ENCODE data around the gene ZNF483.

DNA sequence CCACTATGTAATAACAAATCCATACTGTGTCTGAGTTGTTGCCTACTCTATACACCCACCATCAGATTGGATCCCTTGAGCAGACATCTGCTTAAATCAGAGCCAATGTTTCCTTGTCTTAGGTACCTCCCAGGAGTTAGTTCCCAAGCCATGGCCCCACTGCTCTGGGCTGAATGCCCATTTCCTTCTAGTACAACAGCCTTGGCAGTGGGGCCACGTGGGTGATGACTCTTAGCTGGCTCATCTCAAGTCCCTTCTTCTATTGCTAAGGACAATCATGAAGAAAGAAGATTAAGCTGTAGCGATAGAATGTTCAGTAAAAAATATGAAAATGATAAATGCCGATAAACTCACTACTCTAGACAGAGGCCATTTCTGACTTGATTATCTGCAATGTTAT is 57.9 kb downstream of the ZNF483 start:
- TF ChIP-seq CTCF (conservative IDR thresholded peaks at IDR 0.05 in 1 of 2, IDR thresholded peaks at IDR 0.05 in 1 of 2; ENCODE audit: low read depth in 1 of 2, low read length in 2 of 2) = no peak
- TF ChIP-seq EZH2 (IDR thresholded peaks at IDR 0.05; ENCODE audit: low read length, missing control alignments) = no peak

All from fibroblast of lung (primary cell).